ENCODE results near the gene USO1.
"Not testable (repeated sequence)": the region's sequence is repeated elsewhere in the genome, so short reads cannot be mapped to it uniquely, and the experiment has no call there.

USO1 gene

GRCh38 chr4:75777589-75777988 is 53.2 kb downstream of the USO1 start:
- no peak for DNase-seq

GRCh38 chr4:75779105-75779757 is 54.9 kb downstream of the USO1 start:
- no peak for DNase-seq

- no peak for DNase-seq
These were observed 56.9 kb downstream of the USO1 start for GRCh38 chr4:75781305-75781704.

- no peak for DNase-seq
These were observed 62.1 kb downstream of the USO1 start for GRCh38 chr4:75786526-75786925.

GRCh38 chr4:75786938-75787337 is 62.6 kb downstream of the USO1 start:
- no peak for DNase-seq

GRCh38 chr4:75790024-75790423 is 65.6 kb downstream of the USO1 start:
- DNase-seq = no peak

- DNase-seq = no peak
These were observed 76.6 kb downstream of the USO1 start for GRCh38 chr4:75800972-75801371.

GRCh38 chr4:75806035-75806434 is 81.7 kb downstream of the USO1 start:
- DNase-seq = not testable (repeated sequence)

GRCh38 chr4:75817901-75818300 is 93.5 kb downstream of the USO1 start:
- DNase-seq = no peak

GRCh38 chr4:75819121-75819520 is 94.7 kb downstream of the USO1 start:
- no peak for DNase-seq

GRCh38 chr4:75820197-75820596 is 95.8 kb downstream of the USO1 start:
- no peak for DNase-seq

GRCh38 chr4:75820676-75821075 is 96.3 kb downstream of the USO1 start:
- no peak for DNase-seq

GRCh38 chr4:75821216-75821615 is 96.8 kb downstream of the USO1 start:
- no peak for DNase-seq

- no peak for DNase-seq
These were observed 97.6 kb downstream of the USO1 start for GRCh38 chr4:75821966-75822365.

- no peak for DNase-seq
These were observed 98.0 kb downstream of the USO1 start for GRCh38 chr4:75822416-75822815.

GRCh38 chr4:75823812-75824211 is 99.4 kb downstream of the USO1 start:
- no peak for DNase-seq

GRCh38 chr4:75830906-75831305 is 106.5 kb downstream of the USO1 start:
- no peak for DNase-seq

- peak in 3 of 14 donors; percentile 2 to 3 (median 3) for DNase-seq
These were observed 107.6 kb downstream of the USO1 start for GRCh38 chr4:75831856-75832405.

GRCh38 chr4:75834095-75834771 is 109.9 kb downstream of the USO1 start:
- DNase-seq = no peak

GRCh38 chr4:75834772-75835154 is 110.4 kb downstream of the USO1 start:
- no peak for DNase-seq

GRCh38 chr4:75841641-75842520 is 117.5 kb downstream of the USO1 start:
- DNase-seq = no peak

GRCh38 chr4:75843596-75843995 is 119.2 kb downstream of the USO1 start:
- no peak for DNase-seq

- no peak for DNase-seq
These were observed 119.8 kb downstream of the USO1 start for GRCh38 chr4:75844151-75844662.

Measured in C1 segment of cervical spinal cord (tissue), 14 donors.